CD4-positive, alpha-beta T cell (primary cell): Measurements from ENCODE around the gene ANGEL2. TPM values are rescaled to one million over a fixed set of nuclear protein-coding genes. Genes with fewer than 3 reads are reported as not detected.

Source experiments
- ATAC-seq: fragments of 200-7000 bp; cut with Tn5 transposase; one replicate; pipeline ENCODE4 v1.10.0; 2022; ENCODE audit warnings: mild to moderate bottlenecking; ENCODE audit not compliant: poor library complexity
- CTCF ChIA-PET: fragments of 350-600 bp; sonication (Branson Sonifier 250); formaldehyde crosslinking; loops from one replicate; lab custom pipeline; 2021; ENCODE audit warnings: antibody characterized with exemption, inconsistent platforms; lab: Charles Lee
- POLR2A ChIA-PET: fragments of 350-600 bp; sonication (Branson Sonifier 250); formaldehyde crosslinking; loops from one replicate; lab custom pipeline; 2021; ENCODE audit warnings: antibody characterized with exemption, inconsistent platforms; lab: Charles Lee
- DNase-seq, 14 experiments: peaks; one replicate each; pipeline ENCODE4 v3.0.0-alpha.2; 2013 to 2020; ENCODE audit warnings: mixed read lengths in 2 of 14
- H3K27ac ChIP-seq, 2 donors: one replicate each; pipeline versions ENCODE4 v1.5.1 to v1.7.0; 2013; ENCODE audit warnings: low read length in 2 of 2, low read depth in 1 of 2, mild to moderate bottlenecking in 1 of 2
- H3K27me3 ChIP-seq, 2 experiments: 1 replicate in 1 of 2; 2 replicates in 1 of 2; pipeline versions ENCODE4 v1.6.1 to v1.7.0; 2013; ENCODE audit warnings: low read length in 2 of 2, control low read depth in 1 of 2, mild to moderate bottlenecking in 1 of 2, moderate library complexity in 1 of 2; ENCODE audit not compliant: insufficient read depth in 2 of 2, control insufficient read depth in 1 of 2
- H3K36me3 ChIP-seq: one replicate; pipeline ENCODE4 v1.6.1; 2013; ENCODE audit warnings: low read length, control low read depth; ENCODE audit not compliant: insufficient read depth
- H3K4me1 ChIP-seq: one replicate; pipeline ENCODE4 v1.6.1; 2013; ENCODE audit warnings: low read length, control low read depth; ENCODE audit not compliant: insufficient read depth
- H3K4me3 ChIP-seq: one replicate; pipeline ENCODE4 v1.5.1; 2013; ENCODE audit warnings: mild to moderate bottlenecking, low read length, moderate library complexity
- H3K9me3 ChIP-seq, 2 experiments: 1 replicate in 1 of 2; 2 replicates in 1 of 2; pipeline versions ENCODE4 v1.6.1 to v1.7.0; 2013; ENCODE audit warnings: low read length in 2 of 2, mild to moderate bottlenecking in 2 of 2, control low read depth in 1 of 2, moderate library complexity in 1 of 2; ENCODE audit not compliant: control insufficient read depth in 1 of 2, insufficient read depth in 1 of 2
- H3K27ac Mint-ChIP-seq: one replicate; pipeline ENCODE4 v1.8.0; 2020; ENCODE audit warnings: mixed read lengths
- H3K27me3 Mint-ChIP-seq: one replicate; pipeline ENCODE4 v1.8.0; 2021; ENCODE audit warnings: mixed read lengths
- H3K36me3 Mint-ChIP-seq: one replicate; pipeline ENCODE4 v1.8.0; 2021; ENCODE audit warnings: low read depth, mixed read lengths
- H3K4me1 Mint-ChIP-seq: one replicate; pipeline ENCODE4 v1.8.0; 2021; ENCODE audit warnings: low read depth, mixed read lengths
- H3K4me3 Mint-ChIP-seq: one replicate; pipeline ENCODE4 v1.8.0; 2020; ENCODE audit warnings: mild to moderate bottlenecking, mixed read lengths
- H3K9me3 Mint-ChIP-seq: one replicate; pipeline ENCODE4 v1.8.0; 2020; ENCODE audit warnings: mixed read lengths
- intact Hi-C, 2 experiments: fragments of 100-400 bp; cut with DNase I in 1 of 2; cut with micrococcal nuclease in 1 of 2; formaldehyde crosslinking; loops; one replicate each; pipeline versions ENCODE4 v1.15.1 to v1.9.0; 2023 to 2025; cut with DNase I, micrococcal nuclease
- polyA plus RNA-seq, 2 donors: library from polyadenylated mRNA; unstranded; fragments of 120-200 nt; gene quantifications; one replicate each; pipeline ENCODE4 v1.2.1, GENCODE V29; 2013
- total RNA-seq, 174 experiments: library from RNA in 2 of 174; stranded (reverse) in 2 of 174; gene quantifications; one replicate each; pipeline ENCODE4 v1.2.3 and lab custom pipeline; 2021 to 2026
- TF ChIP-seq, protein P1 (sequence below): fragments of 200-600 bp; IDR thresholded peaks from one replicate; pipeline ENCODE4 v1.8.0; 2022; ENCODE audit warnings: antibody characterized with exemption, mild to moderate bottlenecking

The ANGEL2 gene, protein sequence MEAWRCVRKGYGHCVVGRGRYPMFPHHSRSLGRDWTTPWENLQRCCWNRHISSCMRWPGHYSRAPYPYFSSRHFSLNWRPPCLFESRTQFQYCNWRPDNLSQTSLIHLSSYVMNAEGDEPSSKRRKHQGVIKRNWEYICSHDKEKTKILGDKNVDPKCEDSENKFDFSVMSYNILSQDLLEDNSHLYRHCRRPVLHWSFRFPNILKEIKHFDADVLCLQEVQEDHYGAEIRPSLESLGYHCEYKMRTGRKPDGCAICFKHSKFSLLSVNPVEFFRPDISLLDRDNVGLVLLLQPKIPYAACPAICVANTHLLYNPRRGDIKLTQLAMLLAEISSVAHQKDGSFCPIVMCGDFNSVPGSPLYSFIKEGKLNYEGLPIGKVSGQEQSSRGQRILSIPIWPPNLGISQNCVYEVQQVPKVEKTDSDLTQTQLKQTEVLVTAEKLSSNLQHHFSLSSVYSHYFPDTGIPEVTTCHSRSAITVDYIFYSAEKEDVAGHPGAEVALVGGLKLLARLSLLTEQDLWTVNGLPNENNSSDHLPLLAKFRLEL
- 10 to 100 TPM; 53.0 to 56.2 TPM for total RNA-seq
- polyA plus RNA-seq (2013, experiment 1 of 2), result 42.4 TPM
- polyA plus RNA-seq (2013, experiment 2 of 2), result 52.3 TPM
- 42.6 to 159 (median 83.6) reads per million in 172 experiments for total RNA-seq (lab: John Stamatoyannopoulos, UW)

DNA sequence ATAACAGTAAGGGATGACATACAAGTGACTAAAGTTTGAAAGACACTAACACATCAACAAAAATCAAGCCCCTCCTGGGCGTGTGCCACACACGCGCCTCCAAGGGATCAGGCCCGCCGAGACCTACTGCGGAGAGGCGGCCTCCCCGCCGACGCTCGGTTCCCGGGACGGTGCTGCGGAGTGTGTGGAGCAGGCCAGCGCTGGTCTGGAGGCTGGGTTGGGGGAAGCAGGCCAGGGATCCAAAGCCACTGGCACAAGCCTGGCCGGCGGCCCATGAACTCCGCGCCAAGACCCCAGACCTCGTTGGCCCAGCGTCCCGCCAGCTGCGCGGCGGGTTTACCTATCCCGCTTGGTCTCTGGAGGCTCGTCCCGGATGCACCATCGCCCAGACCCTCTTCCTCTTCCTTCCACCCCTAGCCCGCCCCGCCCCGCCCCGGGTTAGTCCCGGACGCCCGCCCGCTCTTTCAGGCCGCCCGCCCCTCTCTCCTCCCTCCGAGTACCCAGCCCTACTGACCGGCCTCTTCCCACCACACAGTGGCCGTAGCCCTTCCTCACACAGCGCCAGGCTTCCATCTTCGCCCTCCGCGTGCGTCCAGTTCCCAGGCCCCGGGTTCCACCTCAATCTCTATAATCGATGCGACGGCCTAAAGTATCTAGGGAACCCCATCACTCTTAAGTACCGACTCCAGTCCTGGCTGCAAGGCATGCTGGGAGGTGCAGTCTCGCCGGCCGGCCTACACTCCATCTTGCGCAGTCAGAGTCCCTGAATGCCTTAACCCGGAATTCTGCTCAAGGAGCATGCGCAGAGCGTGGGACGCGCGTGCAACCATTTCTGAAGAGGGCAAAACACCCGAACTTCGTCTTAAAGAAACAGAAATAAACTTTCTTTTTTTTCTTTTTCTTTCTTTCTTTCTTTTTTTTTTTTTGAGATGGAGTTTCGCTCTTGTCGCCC, at the start of gene ANGEL2:
Gene ANGEL2 (minus strand): TSS at position 769 of the 952 bp plus-strand sequence. CDS start 196 bp downstream, at position 573.
- Mint-ChIP-seq H3K4me3 (peak within 1 kb of the TSS; percentile 99), H3K27ac (peak within 1 kb of the TSS; percentile 96), H3K4me1 (peaks cover 44% of the 10 kb centered on the region), H3K36me3 (peaks cover 32% of the 10 kb centered on the region), H3K27me3 (no peaks in the 10 kb centered on the region), H3K9me3 (no peaks in the 10 kb centered on the region)
- ChIA-PET POLR2A (interaction anchor here (0.7 to 1.3 kb wide), 5 partner anchors 35 to 456 kb away, joined by 3 to 4 read pairs (median 3); partner anchors contain the start of gene RPS6KC1), CTCF (no interaction called here)
- peaks cover 23% of the 10 kb centered on the region for H3K36me3 ChIP-seq
- ATAC-seq (peak; percentile 98), DNase-seq (peak; percentile 88 to 99 (median 94))
- H3K4me3 ChIP-seq, result peak within 1 kb of the TSS; percentile 72
- H3K27ac ChIP-seq, result peak within 1 kb of the TSS; percentile 75 to 86
- H3K27me3 ChIP-seq, result no peaks in the 10 kb centered on the region
- H3K4me1 ChIP-seq, result peaks cover 12% of the 10 kb centered on the region
- TF ChIP-seq, protein P1, sequence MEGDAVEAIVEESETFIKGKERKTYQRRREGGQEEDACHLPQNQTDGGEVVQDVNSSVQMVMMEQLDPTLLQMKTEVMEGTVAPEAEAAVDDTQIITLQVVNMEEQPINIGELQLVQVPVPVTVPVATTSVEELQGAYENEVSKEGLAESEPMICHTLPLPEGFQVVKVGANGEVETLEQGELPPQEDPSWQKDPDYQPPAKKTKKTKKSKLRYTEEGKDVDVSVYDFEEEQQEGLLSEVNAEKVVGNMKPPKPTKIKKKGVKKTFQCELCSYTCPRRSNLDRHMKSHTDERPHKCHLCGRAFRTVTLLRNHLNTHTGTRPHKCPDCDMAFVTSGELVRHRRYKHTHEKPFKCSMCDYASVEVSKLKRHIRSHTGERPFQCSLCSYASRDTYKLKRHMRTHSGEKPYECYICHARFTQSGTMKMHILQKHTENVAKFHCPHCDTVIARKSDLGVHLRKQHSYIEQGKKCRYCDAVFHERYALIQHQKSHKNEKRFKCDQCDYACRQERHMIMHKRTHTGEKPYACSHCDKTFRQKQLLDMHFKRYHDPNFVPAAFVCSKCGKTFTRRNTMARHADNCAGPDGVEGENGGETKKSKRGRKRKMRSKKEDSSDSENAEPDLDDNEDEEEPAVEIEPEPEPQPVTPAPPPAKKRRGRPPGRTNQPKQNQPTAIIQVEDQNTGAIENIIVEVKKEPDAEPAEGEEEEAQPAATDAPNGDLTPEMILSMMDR, result no peak
- intact Hi-C loops, result loop anchor here (1.0 to 10.0 kb wide), 9 partner anchors 21 to 1438 kb away; partner anchors contain the start of genes DTL (in 1 of the 2), INTS7 (in 1 of the 2), NEK2 (in 1 of the 2) and NSL1 (in 1 of the 2)
- no peaks in the 10 kb centered on the region for H3K9me3 ChIP-seq

DNA sequence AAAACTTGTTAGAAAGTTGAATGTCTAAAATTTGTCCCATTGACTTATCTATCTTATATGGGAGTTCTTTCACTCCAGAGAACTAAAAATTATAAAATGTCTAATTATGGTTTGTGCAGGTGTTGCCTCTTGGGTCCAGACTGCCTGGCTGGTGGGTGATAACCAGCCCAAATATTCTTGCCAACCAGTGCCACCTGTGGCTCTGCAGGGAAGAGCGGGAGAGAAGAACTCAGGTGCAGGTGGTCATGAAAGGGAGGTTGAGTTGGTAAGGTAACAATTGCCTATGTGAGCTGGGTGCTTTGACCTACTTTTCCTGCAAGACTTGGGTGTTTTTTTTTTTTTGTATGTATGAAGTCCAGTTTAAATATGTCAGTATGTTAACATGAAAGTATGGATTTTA, 45.6 kb upstream of the ANGEL2 start:
- CTCF ChIA-PET, result no interaction called here
- H3K4me1 Mint-ChIP-seq, result peaks cover 20% of the 10 kb centered on the region
- no peak for ATAC-seq

More for the DNA sequence above, 45.6 kb upstream of the ANGEL2 start:
- Mint-ChIP-seq H3K36me3 (peaks cover 7% of the 10 kb centered on the region), H3K4me3 (no peak overlapping the region), H3K9me3 (no peaks in the 10 kb centered on the region), H3K27me3 (no peaks in the 10 kb centered on the region), H3K27ac (no peak overlapping the region)
- Histone ChIP-seq H3K36me3 (no peaks in the 10 kb centered on the region), H3K4me3 (no peak overlapping the region), H3K27ac (no peak overlapping the region), H3K27me3 (no peaks in the 10 kb centered on the region), H3K9me3 (no peaks in the 10 kb centered on the region), H3K4me1 (no peaks in the 10 kb centered on the region)
- no peak for DNase-seq
- intact Hi-C loops, result no loop called here
- TF ChIP-seq, protein P1, result no peak
- POLR2A ChIA-PET, result no interaction called here
